HG03025 (cell line): ENCODE measurements around the gene LCE1E.

Experiments
- ATAC-seq: cut with Tn5 transposase; IDR thresholded peaks from one replicate; pipeline ENCODE4 v1.9.1; 2021; ENCODE audit warnings: mild to moderate bottlenecking, moderate library complexity; ENCODE audit not compliant: unreplicated experiment, low FRiP score

Gene LCE1E

GRCh38 chr1:152777510-152778137 is 8.4 kb upstream of the LCE1E start:
- no peak for ATAC-seq

- no peak for ATAC-seq
Measured at GRCh38 chr1:152783095-152783494, 3.0 kb upstream of the LCE1E start.

- no peak for ATAC-seq
Measured at GRCh38 chr1:152795686-152796085, 9.6 kb downstream of the LCE1E start.

GRCh38 chr1:152796421-152796820 is 10.4 kb downstream of the LCE1E start, which contains the start of gene LCE1D:
LCE1D (plus strand) TSS chr1:152796721; CDS start chr1:152797795, 1,074 bp downstream.
- ATAC-seq = no peak

GRCh38 chr1:152801333-152801732 is 15.3 kb downstream of the LCE1E start:
- ATAC-seq = no peak

DNA sequence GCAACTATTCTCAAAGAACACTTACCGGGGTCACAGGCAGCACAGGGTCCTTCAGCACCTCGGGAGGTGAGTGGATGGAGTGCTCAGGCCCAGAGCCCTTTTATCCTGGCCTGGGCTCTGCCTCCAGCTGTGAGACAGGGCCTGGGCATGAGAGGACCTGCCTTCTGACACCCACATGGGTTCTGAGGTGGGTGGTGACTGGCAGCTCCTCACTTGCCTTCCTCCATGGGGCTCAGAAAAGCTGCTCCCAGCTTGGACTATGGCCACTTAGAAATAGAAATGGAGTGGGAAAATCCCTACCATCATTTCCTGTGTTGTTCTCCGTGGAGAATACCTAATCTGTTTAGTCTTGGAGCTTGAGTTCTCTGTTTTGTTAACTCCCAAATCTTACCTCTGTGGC is 20.5 kb downstream of the LCE1E start, which contains the start of gene LCE1C:
LCE1C (minus strand) TSS at position 76 of the 400 bp plus-strand sequence. CDS start 1,173 bp downstream, outside the sequence.
- ATAC-seq = no peak

DNA sequence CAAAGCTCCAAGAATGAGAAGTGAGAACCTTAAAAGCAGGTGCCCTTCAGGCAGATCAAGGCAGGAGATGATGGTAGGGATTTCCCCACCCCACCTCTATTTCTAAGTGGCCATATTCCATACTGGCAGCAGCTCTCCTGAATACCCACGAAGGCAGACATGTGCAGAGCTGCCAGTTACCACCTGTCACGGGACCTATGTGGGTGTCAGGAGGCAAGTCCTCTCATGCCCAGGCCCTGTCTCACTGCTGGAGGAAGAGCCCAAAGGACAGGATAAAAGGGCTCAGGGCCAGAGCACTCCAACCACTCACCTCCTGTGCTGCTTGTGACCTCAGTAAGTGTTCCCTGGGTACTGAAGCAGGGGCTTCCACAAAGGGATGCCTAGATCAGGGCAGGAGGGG is 25.0 kb downstream of the LCE1E start:
- ATAC-seq = no peak

DNA sequence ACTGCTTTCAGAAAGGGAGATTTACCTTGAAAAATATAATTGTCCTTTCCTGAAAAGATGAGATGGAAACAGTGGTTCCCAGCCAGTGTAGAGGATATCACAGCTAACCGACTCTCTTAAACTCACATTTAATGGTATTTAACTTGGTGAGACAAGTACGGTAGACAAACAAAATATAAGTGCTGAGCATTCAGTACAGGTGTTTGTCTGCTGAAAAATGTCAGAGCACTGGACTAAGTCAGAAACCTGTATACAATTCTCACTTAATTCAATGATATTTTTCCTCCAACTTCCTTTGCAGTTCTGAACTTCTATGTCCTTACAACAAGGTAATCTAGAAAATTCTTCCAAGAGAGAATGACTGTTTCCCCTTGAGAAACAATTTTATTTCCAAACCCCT is 25.6 kb downstream of the LCE1E start, which contains the start of gene LCE1B:
LCE1B (plus strand) TSS at position 301 of the 400 bp plus-strand sequence. CDS start 476 bp downstream, outside the sequence.
- no peak for ATAC-seq

DNA sequence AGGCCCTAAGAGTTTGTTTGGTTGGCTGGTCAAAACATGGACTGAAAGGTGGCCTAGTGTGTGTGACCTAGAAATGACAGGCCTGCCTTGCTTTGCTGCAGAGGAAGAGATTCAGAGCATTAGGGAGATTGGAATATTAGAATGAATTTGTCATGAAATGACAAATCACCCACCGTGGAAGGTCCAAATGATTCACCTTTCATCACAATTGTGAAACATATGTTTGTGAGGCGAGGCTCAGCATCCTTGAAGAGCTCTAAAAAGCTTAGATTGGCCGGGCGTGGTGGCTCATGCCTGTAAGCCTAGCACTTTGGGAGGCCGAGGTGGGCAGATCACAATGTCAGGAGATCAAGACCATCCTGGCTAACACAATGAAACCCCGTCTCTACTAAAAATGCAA is 31.3 kb downstream of the LCE1E start:
- ATAC-seq = no peak

GRCh38 chr1:152823294-152823693 is 37.2 kb downstream of the LCE1E start:
- no peak for ATAC-seq

GRCh38 chr1:152824964-152825363 is 38.9 kb downstream of the LCE1E start:
- ATAC-seq = no peak

GRCh38 chr1:152827173-152827572 is 41.1 kb downstream of the LCE1E start, which contains the start of gene LCE1A:
LCE1A (plus strand) TSS chr1:152827473; CDS start chr1:152827473, 0 bp downstream.
- no peak for ATAC-seq

- no peak for ATAC-seq
Measured at GRCh38 chr1:152836870-152837269, 50.8 kb downstream of the LCE1E start.
